ENCODE measurements around the gene SERPINB8.

DNA sequence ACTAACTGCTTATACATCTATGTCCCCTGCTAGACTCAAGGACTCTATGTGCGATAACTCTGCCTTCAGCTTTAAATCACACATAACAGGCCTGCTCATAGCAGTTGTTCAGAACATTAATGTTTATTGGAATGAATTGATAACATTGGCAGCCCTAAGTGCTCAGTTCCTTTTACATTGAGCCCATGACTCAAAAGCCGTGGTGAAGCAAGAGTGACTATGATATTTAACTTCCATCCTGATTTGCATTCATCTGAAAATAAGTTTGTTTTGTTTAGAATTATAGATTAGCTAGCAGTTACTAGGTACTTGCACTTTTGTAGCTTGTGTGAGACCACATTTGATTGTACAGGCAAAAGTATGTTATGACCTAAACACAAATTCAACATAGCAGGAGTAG, 47.8 kb upstream of the SERPINB8 start:
- no peak for TF ChIP-seq CTCF (IDR thresholded peaks at IDR 0.05; ENCODE audit: low read depth, low read length, poor library complexity, severe bottlenecking)
- no peak for TF ChIP-seq EZH2phosphoT487 (IDR thresholded peaks at IDR 0.05; ENCODE audit: borderline replicate concordance, low read length)

All from DOHH2 (cell line).